Bronchial epithelial cell (primary cell): Measurements from ENCODE around the gene TAF4. TPM values are rescaled to one million over a fixed set of nuclear protein-coding genes. Genes with fewer than 3 reads are reported as not detected.

Experiments used
- DNase-seq: peaks from one replicate; pipeline ENCODE4 v3.0.0-alpha.2; 2010; ENCODE audit warnings: low read depth
- FAIRE-seq: peaks from 2 replicates; lab custom pipeline; 2011; peaks lifted over from hg19 to GRCh38; lab: Jason Lieb, UNC
- H3K27me3 ChIP-seq: 2 replicates; pipeline ENCODE4 v1.5.1; 2011; ENCODE audit warnings: low read length; ENCODE audit not compliant: control insufficient read depth, insufficient read depth
- H3K36me3 ChIP-seq: 2 replicates; pipeline ENCODE4 v1.5.1; 2011; ENCODE audit warnings: low read length; ENCODE audit not compliant: control insufficient read depth, insufficient read depth
- H3K4me3 ChIP-seq: 2 replicates; pipeline ENCODE4 v1.5.1; 2011; ENCODE audit warnings: mild to moderate bottlenecking, low read depth, low read length, control low read depth
- CTCF ChIP-seq: IDR thresholded peaks from 2 replicates; pipeline ENCODE4 v1.5.1; 2011; ENCODE audit warnings: mild to moderate bottlenecking, moderate library complexity, low read length, control low read depth, inconsistent platforms; ENCODE audit not compliant: insufficient read depth, severe bottlenecking
- total RNA-seq: library from RNA; depleted of rRNA; stranded (reverse); fragments of >200 nt; gene quantifications from 2 replicates; pipeline ENCODE4 v1.2.1, GENCODE V29; 2014

TAF4 gene
- total RNA-seq, 1 donor from 2014 or later, result 3.2 TPM

- no peak overlapping the region for H3K4me3 ChIP-seq
- no peak for DNase-seq
- FAIRE-seq, result no peak
- H3K36me3 ChIP-seq, result no peaks in the 10 kb centered on the region
- no peaks in the 10 kb centered on the region for H3K27me3 ChIP-seq
- no peak for TF ChIP-seq CTCF
These were observed 127.5 kb downstream of the TAF4 start for GRCh38 chr20:61937963-61938838.

- no peaks in the 10 kb centered on the region for H3K36me3 ChIP-seq
These were observed 128.3 kb downstream of the TAF4 start for GRCh38 chr20:61937146-61937962.

GRCh38 chr20:61936701-61937131 lies 129.0 kb downstream of the TAF4 start:
- no peaks in the 10 kb centered on the region for H3K36me3 ChIP-seq
- FAIRE-seq (no peak), DNase-seq (no peak)
- TF ChIP-seq CTCF, result no peak
- no peak overlapping the region for H3K4me3 ChIP-seq
- no peaks in the 10 kb centered on the region for H3K27me3 ChIP-seq

More at GRCh38 chr20:61937146-61937962, 128.3 kb downstream of the TAF4 start:
- H3K27me3 ChIP-seq, result no peaks in the 10 kb centered on the region
- DNase-seq, result no peak
- H3K4me3 ChIP-seq, result no peak overlapping the region
- no peak for FAIRE-seq
- TF ChIP-seq CTCF, result no peak

- Histone ChIP-seq H3K4me3 (no peak overlapping the region), H3K27me3 (no peaks in the 10 kb centered on the region), H3K36me3 (no peaks in the 10 kb centered on the region)
- no peak for TF ChIP-seq CTCF
- DNase-seq, result no peak
- FAIRE-seq, result no peak
These were observed 129.6 kb downstream of the TAF4 start for GRCh38 chr20:61935926-61936700.

GRCh38 chr20:61934716-61935530 lies 130.8 kb downstream of the TAF4 start:
- Histone ChIP-seq H3K36me3 (no peaks in the 10 kb centered on the region), H3K4me3 (no peak overlapping the region), H3K27me3 (no peaks in the 10 kb centered on the region)
- DNase-seq, result no peak
- FAIRE-seq, result peak; percentile 77
- TF ChIP-seq CTCF, result no peak
